GM12878 (cell line): ENCODE measurements around the gene CCHCR1. TPM values are rescaled to one million over a fixed set of nuclear protein-coding genes. Genes with fewer than 3 reads are reported as not detected.

Experiments
- ATAC-seq: fragments of 200-7000 bp; cut with Tn5 transposase; 3 replicates; pipeline ENCODE4 v1.9.1; 2020; ENCODE audit warnings: mild to moderate bottlenecking, moderate library complexity
- BruUV-seq: library from RNA; stranded (reverse); fragments of 400-500 nt; replicated peaks from 2 replicates; lab custom pipeline; 2021; lab: Mats Ljungman, UMichigan
- CTCF ChIA-PET: fragments of 300-600 bp; sonication (Branson Sonifier 250); formaldehyde crosslinking; extraction: SDS; loops from one replicate; lab custom pipeline; 2021; ENCODE audit warnings: inconsistent platforms; lab: Yijun Ruan, JAX
- POLR2A ChIA-PET: fragments of 350-600 bp; formaldehyde crosslinking; extraction: SDS; loops from one replicate; lab custom pipeline; 2021; ENCODE audit warnings: inconsistent platforms; lab: Charles Lee
- RAD21 ChIA-PET: fragments of 300-600 bp; sonication (Branson Sonifier 250); formaldehyde crosslinking; loops from one replicate; lab custom pipeline; 2023; ENCODE audit warnings: antibody characterized with exemption; ENCODE audit not compliant: unreplicated experiment; lab: Charles Lee
- SMC1A ChIA-PET: fragments of 300-600 bp; sonication (Branson Sonifier 250); formaldehyde crosslinking; loops from one replicate; lab custom pipeline; 2023; ENCODE audit not compliant: unreplicated experiment, uncharacterized antibody; lab: Charles Lee
- DNase-seq: peaks from one replicate; pipeline ENCODE4 v3.0.0-alpha.2; 2011; ENCODE audit warnings: low read depth, low spot score
- FAIRE-seq: peaks from 3 replicates; lab custom pipeline; 2011; peaks lifted over from hg19 to GRCh38; lab: Jason Lieb, UNC
- H2AFZ ChIP-seq: 2 replicates; pipeline ENCODE4 v1.6.0; 2011; ENCODE audit warnings: low read depth, low read length, control low read depth; ENCODE audit not compliant: control insufficient read depth
- H3K27ac ChIP-seq: 2 replicates; pipeline ENCODE4 v1.5.1; 2011; ENCODE audit warnings: control low read depth; ENCODE audit not compliant: control insufficient read depth, insufficient read depth
- H3K27me3 ChIP-seq, 2 experiments: replicated peaks in 1 of 2; 2 replicates each; pipeline versions ENCODE4 v1.6.0 to v1.6.1; 2011; ENCODE audit warnings: low read length in 1 of 2; ENCODE audit not compliant: control insufficient read depth in 2 of 2, insufficient read depth in 2 of 2
- H3K36me3 ChIP-seq, 2 experiments: 2 replicates each; pipeline ENCODE4 v1.5.1; 2011; ENCODE audit warnings: low read length in 1 of 2; ENCODE audit not compliant: control insufficient read depth in 2 of 2, insufficient read depth in 2 of 2
- H3K4me1 ChIP-seq: 2 replicates; pipeline ENCODE4 v1.6.1; 2011; ENCODE audit warnings: mild to moderate bottlenecking, low read length, moderate library complexity, mixed read lengths; ENCODE audit not compliant: control insufficient read depth, insufficient read depth
- H3K4me2 ChIP-seq: 2 replicates; pipeline ENCODE4 v1.6.0; 2011; ENCODE audit warnings: control low read depth; ENCODE audit not compliant: control insufficient read depth, insufficient read depth
- H3K4me3 ChIP-seq: fragments of 200-600 bp; sonication (generic); 2 replicates; pipeline ENCODE4 v1.5.1; 2016
- H3K79me2 ChIP-seq: 2 replicates; pipeline ENCODE4 v1.6.0; 2011; ENCODE audit warnings: low read length; ENCODE audit not compliant: control insufficient read depth, insufficient read depth
- H3K9ac ChIP-seq: 2 replicates; pipeline ENCODE4 v1.8.0; 2011; ENCODE audit warnings: low read length, control low read depth, mixed read lengths; ENCODE audit not compliant: control insufficient read depth, insufficient read depth
- H3K9me3 ChIP-seq: replicated peaks from 3 replicates; pipeline ENCODE4 v1.5.1; 2011; ENCODE audit warnings: mild to moderate bottlenecking, low read length; ENCODE audit not compliant: control insufficient read depth, insufficient read depth
- H4K20me1 ChIP-seq: 2 replicates; pipeline ENCODE4 v1.6.0; 2011; ENCODE audit not compliant: control insufficient read depth, insufficient read depth
- EP300 ChIP-seq, 2 experiments: fragments of 150-350 bp in 1 of 2; IDR thresholded peaks; 2 replicates each; pipeline ENCODE4 v1.6.1; 2011 to 2012; ENCODE audit warnings: low read depth in 2 of 2, low read length in 2 of 2, borderline replicate concordance in 1 of 2, improper control_type of control experiment in 1 of 2, inconsistent platforms in 1 of 2; ENCODE audit not compliant: control insufficient read depth in 1 of 2
- HDAC2 ChIP-seq: fragments of 200-600 bp; sonication (generic); IDR thresholded peaks from 2 replicates; pipeline ENCODE4 v1.6.1; 2017
- MEF2A ChIP-seq: IDR thresholded peaks from 2 replicates; pipeline ENCODE4 v1.6.1; 2011; ENCODE audit warnings: low read depth, mild to moderate bottlenecking, low read length, moderate library complexity; ENCODE audit not compliant: insufficient read depth
- MTA2 ChIP-seq: fragments of 450-650 bp; IDR thresholded peaks from 2 replicates; pipeline ENCODE4 v1.6.1; 2016; ENCODE audit warnings: low read depth, mild to moderate bottlenecking, moderate library complexity
- MYC ChIP-seq: IDR thresholded peaks from 2 replicates; pipeline ENCODE4 v1.6.1; 2011; ENCODE audit warnings: mild to moderate bottlenecking, low read length, moderate library complexity, inconsistent platforms; ENCODE audit not compliant: insufficient read depth, insufficient replicate concordance, insufficient read length, severe bottlenecking
- NKRF ChIP-seq: fragments of 450-650 bp; conservative IDR thresholded peaks from 2 replicates; pipeline ENCODE4 v1.6.1; 2017; ENCODE audit warnings: mild to moderate bottlenecking, moderate library complexity
- POLR2A ChIP-seq: IDR thresholded peaks from 2 replicates; pipeline ENCODE4 v1.6.1; 2011; ENCODE audit warnings: low read depth, mild to moderate bottlenecking, low read length
- POLR2AphosphoS5 ChIP-seq: IDR thresholded peaks from 2 replicates; pipeline ENCODE4 v1.6.1; 2011; ENCODE audit warnings: mild to moderate bottlenecking, low read length, inconsistent platforms
- RBBP5 ChIP-seq: fragments of 200-600 bp; sonication (generic); conservative IDR thresholded peaks from 2 replicates; pipeline ENCODE4 v1.6.1; 2016
- WGBS: methylation state at CpG from one replicate; pipeline ENCODE4 v1.1.6; 2016; ENCODE audit warnings: low lambda C conversion rate; ENCODE audit not compliant: insufficient replicate concordance, insufficient coverage; ENCODE audit errors: missing lambda C conversion rate; 5-methylcytosine and 5-hydroxymethylcytosine counted together
- in situ Hi-C: fragments of 300-500 bp; cut with MboI; formaldehyde crosslinking; loops from 9 replicates; pipeline ENCODE4 v1.14.3; 2018; ENCODE audit warnings: mixed read lengths
- intact Hi-C: fragments of 100-400 bp; cut with micrococcal nuclease; formaldehyde crosslinking; loops from one replicate; pipeline ENCODE4 v1.14.2; 2022; ENCODE audit not compliant: unreplicated experiment
- polyA plus RNA-seq, 11 experiments: library from polyadenylated mRNA; depleted of rRNA in 4 of 11; unstranded in 6 of 11; stranded (reverse) in 5 of 11; fragments of >200 nt; fragmentation: Nextera tagmentation in 4 of 11; fragmentation: Illumina TruSeq in 1 of 11; extraction: Ambion mirVana in 4 of 11; extraction: Trizol in 1 of 11; gene quantifications; 1 replicate in 1 of 11; 2 replicates in 10 of 11; pipeline versions ENCODE4 v1.2.1 to v1.2.3, GENCODE V29; 2011 to 2016; ENCODE audit warnings: inconsistent platforms in 2 of 11, missing spikeins in 2 of 11, low read depth in 1 of 11
- total RNA-seq, 4 experiments: library from RNA; depleted of rRNA in 3 of 4; stranded (reverse); fragments of >200 nt in 3 of 4; fragmentation: Illumina TruSeq in 1 of 4; extraction: Trizol in 1 of 4; gene quantifications; 2 replicates each; pipeline versions ENCODE4 v1.2.1 to v1.2.3, GENCODE V29; 2013 to 2021
- TF ChIP-seq, protein P1 (sequence below): IDR thresholded peaks from 2 replicates; pipeline ENCODE4 v1.6.1; 2012; ENCODE audit warnings: improper control_type of control experiment, low read depth, low read length; ENCODE audit not compliant: insufficient replicate concordance

Gene CCHCR1
- total and polyA plus RNA-seq, 10 of the 15 experiments (the other 5 are each of a cell fraction or from before 2014, with no cell fraction given) = 1.0 to 35.2 (median 24.7) TPM

DNA sequence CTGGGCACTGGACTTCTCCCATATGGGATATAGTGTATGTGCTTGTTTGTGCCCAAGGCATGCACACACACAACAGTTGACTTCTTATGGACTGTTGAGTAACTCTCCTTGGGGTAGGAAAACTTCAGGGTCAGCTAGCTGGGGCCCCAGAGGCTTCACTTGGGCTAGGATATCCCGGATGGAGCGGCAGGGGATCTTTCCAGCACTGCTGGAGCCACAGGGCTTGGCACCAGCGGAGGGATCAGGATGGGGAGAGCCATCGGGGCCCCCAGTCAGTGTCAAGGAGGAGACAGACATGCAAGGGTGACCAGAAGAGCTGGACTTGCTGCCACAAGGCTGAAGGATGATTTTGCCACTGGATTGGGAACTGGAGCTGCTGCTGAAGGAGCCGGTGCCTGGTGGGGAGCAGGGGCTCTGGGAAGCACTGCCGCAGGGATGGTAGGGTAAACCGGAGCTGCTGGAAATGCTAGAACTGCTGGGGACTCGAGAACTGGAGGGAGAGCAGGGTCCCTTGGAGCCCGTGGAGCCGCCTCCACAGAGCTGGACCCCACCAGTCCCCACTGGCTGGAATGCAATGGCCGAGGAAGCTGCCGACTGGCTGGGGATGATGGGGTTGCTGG lies 41.6 kb downstream of the CCHCR1 start:
- BruUV-seq = no TSS peak
- Histone ChIP-seq H3K27ac (no peak overlapping the region), H3K36me3 (no peaks in the 10 kb centered on the region), H3K9ac (no peak overlapping the region), H3K79me2 (no peaks in the 10 kb centered on the region), H3K9me3 (no peaks in the 10 kb centered on the region), H3K4me3 (no peak overlapping the region), H4K20me1 (no peaks in the 10 kb centered on the region), H2AFZ (no peak overlapping the region), H3K4me2 (no peak overlapping the region), H3K4me1 (no peaks in the 10 kb centered on the region), H3K27me3 (peaks cover 3% of the 10 kb centered on the region in 2 experiments; a peak in 3 of 4 replicates)
- no peak for TF ChIP-seq MEF2A
- TF ChIP-seq MTA2 = no peak
- no peak for TF ChIP-seq RBBP5
- no peak for TF ChIP-seq POLR2A
- TF ChIP-seq EP300 (IDR thresholded peaks at IDR 0.05; ENCODE audit: borderline replicate concordance in 1 of 2, control insufficient read depth in 1 of 2, low read depth in 2 of 2, low read length in 2 of 2) = no peak
- TF ChIP-seq HDAC2 = no peak
- TF ChIP-seq POLR2AphosphoS5 = no peak
- no peak for TF ChIP-seq MYC
- TF ChIP-seq, protein P1, sequence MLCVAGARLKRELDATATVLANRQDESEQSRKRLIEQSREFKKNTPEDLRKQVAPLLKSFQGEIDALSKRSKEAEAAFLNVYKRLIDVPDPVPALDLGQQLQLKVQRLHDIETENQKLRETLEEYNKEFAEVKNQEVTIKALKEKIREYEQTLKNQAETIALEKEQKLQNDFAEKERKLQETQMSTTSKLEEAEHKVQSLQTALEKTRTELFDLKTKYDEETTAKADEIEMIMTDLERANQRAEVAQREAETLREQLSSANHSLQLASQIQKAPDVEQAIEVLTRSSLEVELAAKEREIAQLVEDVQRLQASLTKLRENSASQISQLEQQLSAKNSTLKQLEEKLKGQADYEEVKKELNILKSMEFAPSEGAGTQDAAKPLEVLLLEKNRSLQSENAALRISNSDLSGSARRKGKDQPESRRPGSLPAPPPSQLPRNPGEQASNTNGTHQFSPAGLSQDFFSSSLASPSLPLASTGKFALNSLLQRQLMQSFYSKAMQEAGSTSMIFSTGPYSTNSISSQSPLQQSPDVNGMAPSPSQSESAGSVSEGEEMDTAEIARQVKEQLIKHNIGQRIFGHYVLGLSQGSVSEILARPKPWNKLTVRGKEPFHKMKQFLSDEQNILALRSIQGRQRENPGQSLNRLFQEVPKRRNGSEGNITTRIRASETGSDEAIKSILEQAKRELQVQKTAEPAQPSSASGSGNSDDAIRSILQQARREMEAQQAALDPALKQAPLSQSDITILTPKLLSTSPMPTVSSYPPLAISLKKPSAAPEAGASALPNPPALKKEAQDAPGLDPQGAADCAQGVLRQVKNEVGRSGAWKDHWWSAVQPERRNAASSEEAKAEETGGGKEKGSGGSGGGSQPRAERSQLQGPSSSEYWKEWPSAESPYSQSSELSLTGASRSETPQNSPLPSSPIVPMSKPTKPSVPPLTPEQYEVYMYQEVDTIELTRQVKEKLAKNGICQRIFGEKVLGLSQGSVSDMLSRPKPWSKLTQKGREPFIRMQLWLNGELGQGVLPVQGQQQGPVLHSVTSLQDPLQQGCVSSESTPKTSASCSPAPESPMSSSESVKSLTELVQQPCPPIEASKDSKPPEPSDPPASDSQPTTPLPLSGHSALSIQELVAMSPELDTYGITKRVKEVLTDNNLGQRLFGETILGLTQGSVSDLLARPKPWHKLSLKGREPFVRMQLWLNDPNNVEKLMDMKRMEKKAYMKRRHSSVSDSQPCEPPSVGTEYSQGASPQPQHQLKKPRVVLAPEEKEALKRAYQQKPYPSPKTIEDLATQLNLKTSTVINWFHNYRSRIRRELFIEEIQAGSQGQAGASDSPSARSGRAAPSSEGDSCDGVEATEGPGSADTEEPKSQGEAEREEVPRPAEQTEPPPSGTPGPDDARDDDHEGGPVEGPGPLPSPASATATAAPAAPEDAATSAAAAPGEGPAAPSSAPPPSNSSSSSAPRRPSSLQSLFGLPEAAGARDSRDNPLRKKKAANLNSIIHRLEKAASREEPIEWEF = no peak
- no peak for TF ChIP-seq NKRF
- intact Hi-C loops (no loop called here), in situ Hi-C loops (no loop called here)
- FAIRE-seq (no peak), ATAC-seq (no peak), DNase-seq (no peak)
- ChIA-PET CTCF (interaction anchor here (1.0 to 3.0 kb wide), 4 partner anchors 11 to 36 kb away, joined by 3 to 11 read pairs (median 6); no protein-coding TSS in a partner anchor), RAD21 (interaction anchor here (1.0 kb wide), 1 partner anchor 11 kb away, joined by 3 read pairs; no protein-coding TSS in a partner anchor), POLR2A (no interaction called here), SMC1A (interaction anchor here (1.0 kb wide), 2 partner anchors 16 to 29 kb away, joined by 3 to 5 read pairs; no protein-coding TSS in a partner anchor)
- WGBS = 32% methylated on average over 12 of the region's 12 CpGs
